Measurements from ENCODE around the gene CBARP. TPM values are rescaled to one million over a fixed set of nuclear protein-coding genes. Genes with fewer than 3 reads are reported as not detected.

The CBARP gene
- total and polyA plus RNA-seq, 9 of the 15 experiments (the other 6 are each of a cell fraction or from before 2014, with no cell fraction given): 0.03 to 8.9 (median 1.2) TPM; not detected in 1

DNA sequence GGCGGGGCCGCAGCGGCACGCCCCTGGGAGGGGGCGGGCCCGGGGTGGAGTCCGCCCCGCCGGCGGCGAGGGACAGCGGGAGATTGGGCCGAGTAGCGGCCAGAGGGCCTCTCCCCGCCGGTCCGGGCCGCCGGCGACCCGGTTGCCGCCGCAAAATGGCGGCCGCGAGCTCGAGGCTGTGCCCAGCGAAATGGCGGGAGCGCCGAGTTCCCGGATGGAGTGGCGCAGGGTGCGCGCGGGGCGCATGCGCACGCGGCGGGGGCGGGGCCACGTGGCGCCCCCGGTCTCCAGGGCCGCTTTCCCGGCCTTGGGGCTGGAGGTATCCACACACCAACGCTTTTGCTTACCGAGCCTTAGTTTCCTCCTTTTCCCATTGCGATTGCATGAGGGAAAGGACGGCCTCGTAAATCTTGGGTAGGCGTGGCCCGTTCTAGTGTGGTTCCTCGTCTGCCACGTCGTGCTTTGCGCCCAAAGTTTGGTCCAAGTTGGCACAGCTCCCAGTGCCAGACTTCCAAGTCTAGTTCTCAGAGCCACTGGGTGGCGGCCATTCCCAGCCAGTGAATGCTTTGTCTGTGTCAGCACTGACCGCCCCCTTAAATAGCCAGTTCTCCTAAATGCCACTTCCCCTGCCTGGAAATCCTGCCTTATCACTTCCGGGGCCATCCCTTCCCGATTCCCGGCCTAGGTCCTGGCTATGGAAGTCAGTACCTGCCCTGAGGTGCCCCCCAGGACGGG is 31.8 kb upstream of the CBARP start (continued):
- TF ChIP-seq, protein P1, sequence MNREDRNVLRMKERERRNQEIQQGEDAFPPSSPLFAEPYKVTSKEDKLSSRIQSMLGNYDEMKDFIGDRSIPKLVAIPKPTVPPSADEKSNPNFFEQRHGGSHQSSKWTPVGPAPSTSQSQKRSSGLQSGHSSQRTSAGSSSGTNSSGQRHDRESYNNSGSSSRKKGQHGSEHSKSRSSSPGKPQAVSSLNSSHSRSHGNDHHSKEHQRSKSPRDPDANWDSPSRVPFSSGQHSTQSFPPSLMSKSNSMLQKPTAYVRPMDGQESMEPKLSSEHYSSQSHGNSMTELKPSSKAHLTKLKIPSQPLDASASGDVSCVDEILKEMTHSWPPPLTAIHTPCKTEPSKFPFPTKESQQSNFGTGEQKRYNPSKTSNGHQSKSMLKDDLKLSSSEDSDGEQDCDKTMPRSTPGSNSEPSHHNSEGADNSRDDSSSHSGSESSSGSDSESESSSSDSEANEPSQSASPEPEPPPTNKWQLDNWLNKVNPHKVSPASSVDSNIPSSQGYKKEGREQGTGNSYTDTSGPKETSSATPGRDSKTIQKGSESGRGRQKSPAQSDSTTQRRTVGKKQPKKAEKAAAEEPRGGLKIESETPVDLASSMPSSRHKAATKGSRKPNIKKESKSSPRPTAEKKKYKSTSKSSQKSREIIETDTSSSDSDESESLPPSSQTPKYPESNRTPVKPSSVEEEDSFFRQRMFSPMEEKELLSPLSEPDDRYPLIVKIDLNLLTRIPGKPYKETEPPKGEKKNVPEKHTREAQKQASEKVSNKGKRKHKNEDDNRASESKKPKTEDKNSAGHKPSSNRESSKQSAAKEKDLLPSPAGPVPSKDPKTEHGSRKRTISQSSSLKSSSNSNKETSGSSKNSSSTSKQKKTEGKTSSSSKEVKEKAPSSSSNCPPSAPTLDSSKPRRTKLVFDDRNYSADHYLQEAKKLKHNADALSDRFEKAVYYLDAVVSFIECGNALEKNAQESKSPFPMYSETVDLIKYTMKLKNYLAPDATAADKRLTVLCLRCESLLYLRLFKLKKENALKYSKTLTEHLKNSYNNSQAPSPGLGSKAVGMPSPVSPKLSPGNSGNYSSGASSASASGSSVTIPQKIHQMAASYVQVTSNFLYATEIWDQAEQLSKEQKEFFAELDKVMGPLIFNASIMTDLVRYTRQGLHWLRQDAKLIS (CRISPR knock-in tag; IDR thresholded peaks at IDR 0.05): peak; percentile 26
- TF ChIP-seq ZNF444 (CRISPR knock-in tag; IDR thresholded peaks at IDR 0.05) (no peak), NFIC (IDR thresholded peaks at IDR 0.05) (peak; percentile 74), RAD21 (CRISPR knock-in tag; conservative IDR thresholded peaks at IDR 0.05 in 1 of 2, IDR thresholded peaks at IDR 0.05 in 1 of 2) (no peak), ZNF431 (CRISPR knock-in tag; IDR thresholded peaks at IDR 0.05) (0 out of 2 replicates have a peak, but pooled peaks have one; percentile 36), SMAD2 (IDR thresholded peaks at IDR 0.05; ENCODE audit: low read depth, low read length) (no peak), HNRNPLL (IDR thresholded peaks at IDR 0.05; ENCODE audit: low read depth, low read length, poor library complexity, severe bottlenecking) (peak; percentile 31), ZNF79 (CRISPR knock-in tag; IDR thresholded peaks at IDR 0.05; ENCODE audit: low read depth) (no peak), THRAP3 (IDR thresholded peaks at IDR 0.05; ENCODE audit: borderline replicate concordance) (no peak), ZNF174 (CRISPR knock-in tag; IDR thresholded peaks at IDR 0.05) (no peak), KDM5B (IDR thresholded peaks at IDR 0.05; ENCODE audit: insufficient replicate concordance, low read depth, low read length) (peak; percentile 92)
- TF ChIP-seq, protein P2, sequence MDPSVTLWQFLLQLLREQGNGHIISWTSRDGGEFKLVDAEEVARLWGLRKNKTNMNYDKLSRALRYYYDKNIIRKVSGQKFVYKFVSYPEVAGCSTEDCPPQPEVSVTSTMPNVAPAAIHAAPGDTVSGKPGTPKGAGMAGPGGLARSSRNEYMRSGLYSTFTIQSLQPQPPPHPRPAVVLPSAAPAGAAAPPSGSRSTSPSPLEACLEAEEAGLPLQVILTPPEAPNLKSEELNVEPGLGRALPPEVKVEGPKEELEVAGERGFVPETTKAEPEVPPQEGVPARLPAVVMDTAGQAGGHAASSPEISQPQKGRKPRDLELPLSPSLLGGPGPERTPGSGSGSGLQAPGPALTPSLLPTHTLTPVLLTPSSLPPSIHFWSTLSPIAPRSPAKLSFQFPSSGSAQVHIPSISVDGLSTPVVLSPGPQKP (CRISPR knock-in tag; IDR thresholded peaks at IDR 0.05): no peak
- TF ChIP-seq, protein P3, sequence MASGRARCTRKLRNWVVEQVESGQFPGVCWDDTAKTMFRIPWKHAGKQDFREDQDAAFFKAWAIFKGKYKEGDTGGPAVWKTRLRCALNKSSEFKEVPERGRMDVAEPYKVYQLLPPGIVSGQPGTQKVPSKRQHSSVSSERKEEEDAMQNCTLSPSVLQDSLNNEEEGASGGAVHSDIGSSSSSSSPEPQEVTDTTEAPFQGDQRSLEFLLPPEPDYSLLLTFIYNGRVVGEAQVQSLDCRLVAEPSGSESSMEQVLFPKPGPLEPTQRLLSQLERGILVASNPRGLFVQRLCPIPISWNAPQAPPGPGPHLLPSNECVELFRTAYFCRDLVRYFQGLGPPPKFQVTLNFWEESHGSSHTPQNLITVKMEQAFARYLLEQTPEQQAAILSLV (tag; IDR thresholded peaks at IDR 0.05): no peak
- TF ChIP-seq, protein P4, sequence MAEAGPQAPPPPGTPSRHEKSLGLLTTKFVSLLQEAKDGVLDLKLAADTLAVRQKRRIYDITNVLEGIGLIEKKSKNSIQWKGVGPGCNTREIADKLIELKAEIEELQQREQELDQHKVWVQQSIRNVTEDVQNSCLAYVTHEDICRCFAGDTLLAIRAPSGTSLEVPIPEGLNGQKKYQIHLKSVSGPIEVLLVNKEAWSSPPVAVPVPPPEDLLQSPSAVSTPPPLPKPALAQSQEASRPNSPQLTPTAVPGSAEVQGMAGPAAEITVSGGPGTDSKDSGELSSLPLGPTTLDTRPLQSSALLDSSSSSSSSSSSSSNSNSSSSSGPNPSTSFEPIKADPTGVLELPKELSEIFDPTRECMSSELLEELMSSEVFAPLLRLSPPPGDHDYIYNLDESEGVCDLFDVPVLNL (CRISPR knock-in tag; IDR thresholded peaks at IDR 0.05; ENCODE audit: low read depth): no peak
- TF ChIP-seq, protein P5, sequence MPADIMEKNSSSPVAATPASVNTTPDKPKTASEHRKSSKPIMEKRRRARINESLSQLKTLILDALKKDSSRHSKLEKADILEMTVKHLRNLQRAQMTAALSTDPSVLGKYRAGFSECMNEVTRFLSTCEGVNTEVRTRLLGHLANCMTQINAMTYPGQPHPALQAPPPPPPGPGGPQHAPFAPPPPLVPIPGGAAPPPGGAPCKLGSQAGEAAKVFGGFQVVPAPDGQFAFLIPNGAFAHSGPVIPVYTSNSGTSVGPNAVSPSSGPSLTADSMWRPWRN (IDR thresholded peaks at IDR 0.05; ENCODE audit: low read depth): no peak
- TF ChIP-seq, protein P6, sequence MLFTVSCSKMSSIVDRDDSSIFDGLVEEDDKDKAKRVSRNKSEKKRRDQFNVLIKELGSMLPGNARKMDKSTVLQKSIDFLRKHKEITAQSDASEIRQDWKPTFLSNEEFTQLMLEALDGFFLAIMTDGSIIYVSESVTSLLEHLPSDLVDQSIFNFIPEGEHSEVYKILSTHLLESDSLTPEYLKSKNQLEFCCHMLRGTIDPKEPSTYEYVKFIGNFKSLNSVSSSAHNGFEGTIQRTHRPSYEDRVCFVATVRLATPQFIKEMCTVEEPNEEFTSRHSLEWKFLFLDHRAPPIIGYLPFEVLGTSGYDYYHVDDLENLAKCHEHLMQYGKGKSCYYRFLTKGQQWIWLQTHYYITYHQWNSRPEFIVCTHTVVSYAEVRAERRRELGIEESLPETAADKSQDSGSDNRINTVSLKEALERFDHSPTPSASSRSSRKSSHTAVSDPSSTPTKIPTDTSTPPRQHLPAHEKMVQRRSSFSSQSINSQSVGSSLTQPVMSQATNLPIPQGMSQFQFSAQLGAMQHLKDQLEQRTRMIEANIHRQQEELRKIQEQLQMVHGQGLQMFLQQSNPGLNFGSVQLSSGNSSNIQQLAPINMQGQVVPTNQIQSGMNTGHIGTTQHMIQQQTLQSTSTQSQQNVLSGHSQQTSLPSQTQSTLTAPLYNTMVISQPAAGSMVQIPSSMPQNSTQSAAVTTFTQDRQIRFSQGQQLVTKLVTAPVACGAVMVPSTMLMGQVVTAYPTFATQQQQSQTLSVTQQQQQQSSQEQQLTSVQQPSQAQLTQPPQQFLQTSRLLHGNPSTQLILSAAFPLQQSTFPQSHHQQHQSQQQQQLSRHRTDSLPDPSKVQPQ (CRISPR knock-in tag; IDR thresholded peaks at IDR 0.05; ENCODE audit: borderline replicate concordance): no peak

Measured in K562 (cell line).